Left lung (tissue), 10 donors: Measurements from ENCODE around the gene SIPA1L3. TPM values are rescaled to one million over a fixed set of nuclear protein-coding genes. Genes with fewer than 3 reads are reported as not detected.

Experiments
- ATAC-seq: fragments of 200-7000 bp; cut with Tn5 transposase; one replicate; pipeline ENCODE4 v1.9.1; 2020; ENCODE audit warnings: moderate library complexity
- DNase-seq, 4 donors: peaks; one replicate each; pipeline ENCODE4 v3.0.0-alpha.2; 2013 to 2020
- H3K27ac ChIP-seq, 2 donors: fragments of 200-600 bp; sonication (generic) in 1 of 2; one replicate each; pipeline versions ENCODE4 v1.5.0 to v1.8.0; 2020 to 2021
- H3K27me3 ChIP-seq, 2 donors: fragments of 200-600 bp; sonication (generic) in 1 of 2; one replicate each; pipeline versions ENCODE4 v1.5.0 to v1.8.0; 2020 to 2021
- H3K36me3 ChIP-seq, 2 donors: fragments of 200-600 bp; sonication (generic) in 1 of 2; one replicate each; pipeline versions ENCODE4 v1.5.0 to v1.8.0; 2020 to 2021
- H3K4me1 ChIP-seq, 2 donors: fragments of 200-600 bp; one replicate each; pipeline ENCODE4 v1.8.0; 2021
- H3K4me3 ChIP-seq, 2 donors: fragments of 200-600 bp; sonication (generic) in 1 of 2; one replicate each; pipeline versions ENCODE4 v1.5.0 to v1.8.0; 2020 to 2021; ENCODE audit warnings: mild to moderate bottlenecking in 1 of 2
- H3K9me3 ChIP-seq, 2 donors: fragments of 200-600 bp; sonication (generic) in 1 of 2; one replicate each; pipeline versions ENCODE4 v1.5.0 to v1.8.0; 2020 to 2021
- CTCF ChIP-seq, 2 donors: fragments of 200-600 bp; sonication (generic) in 1 of 2; IDR thresholded peaks; one replicate each; pipeline versions ENCODE4 v1.5.0 to v1.8.0; 2021; ENCODE audit warnings: antibody characterized with exemption in 2 of 2
- intact Hi-C, 2 donors: fragments of 100-400 bp; cut with DNase I; formaldehyde crosslinking; loops; one replicate each; pipeline versions ENCODE4 v1.11.2 to v1.14.2; 2022
- polyA plus RNA-seq, 6 donors: library from polyadenylated mRNA; unstranded; fragments of 120-200 nt; gene quantifications; one replicate each; pipeline ENCODE4 v1.2.1, GENCODE V29; 2013; ENCODE audit not compliant: insufficient read length in 6 of 6
- total RNA-seq, 2 donors: library from RNA; stranded (reverse); fragmentation: NEBNext Ultra II Directional; extraction: Animal tissue kit (Norgen Biotek cat#: 25700); gene quantifications; one replicate each; pipeline ENCODE4 v1.2.1, GENCODE V29; 2021
- donor health status: DM: no; HTN: yes; CAD: no.
- donor health status: DM: no; HTN: no; CAD: no.

The SIPA1L3 gene
- total and polyA plus RNA-seq, 8 donors: 22.7 to 59.0 (median 27.4) TPM

DNA sequence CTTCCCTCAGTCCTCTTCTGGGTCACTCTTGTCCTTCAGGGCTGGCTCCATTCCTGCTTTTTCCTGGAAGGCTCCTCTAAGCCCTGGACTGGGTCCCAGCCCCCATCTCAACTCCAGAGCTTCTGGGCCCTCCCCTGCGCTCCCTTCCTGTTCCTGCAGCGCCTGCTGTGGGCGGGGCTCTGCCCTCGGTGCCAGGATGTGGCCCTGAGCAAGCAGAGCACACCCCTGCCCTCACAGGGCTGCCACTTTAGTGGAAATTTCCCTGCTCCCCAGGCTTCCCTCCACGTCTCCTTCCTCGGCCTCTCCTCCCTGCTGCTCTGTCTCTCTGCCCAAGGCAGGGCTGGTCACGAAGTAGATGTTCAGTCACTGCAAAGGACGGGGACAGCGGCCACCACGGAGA, 288.2 kb downstream of the SIPA1L3 start:
- H3K9me3 ChIP-seq: no peaks in the 10 kb centered on the region
- intact Hi-C loops: no loop called here
- no peaks in the 10 kb centered on the region for H3K4me1 ChIP-seq
- no peak overlapping the region for H3K27ac ChIP-seq
- H3K4me3 ChIP-seq: no peak overlapping the region
- no peaks in the 10 kb centered on the region for H3K27me3 ChIP-seq
- DNase-seq (peak in 1 of 4 donors; percentile 43), ATAC-seq (no peak)
- peaks cover 0 to 46% of the 10 kb centered on the region in 2 donors for H3K36me3 ChIP-seq
- TF ChIP-seq CTCF (IDR thresholded peaks at IDR 0.05): no peak

DNA sequence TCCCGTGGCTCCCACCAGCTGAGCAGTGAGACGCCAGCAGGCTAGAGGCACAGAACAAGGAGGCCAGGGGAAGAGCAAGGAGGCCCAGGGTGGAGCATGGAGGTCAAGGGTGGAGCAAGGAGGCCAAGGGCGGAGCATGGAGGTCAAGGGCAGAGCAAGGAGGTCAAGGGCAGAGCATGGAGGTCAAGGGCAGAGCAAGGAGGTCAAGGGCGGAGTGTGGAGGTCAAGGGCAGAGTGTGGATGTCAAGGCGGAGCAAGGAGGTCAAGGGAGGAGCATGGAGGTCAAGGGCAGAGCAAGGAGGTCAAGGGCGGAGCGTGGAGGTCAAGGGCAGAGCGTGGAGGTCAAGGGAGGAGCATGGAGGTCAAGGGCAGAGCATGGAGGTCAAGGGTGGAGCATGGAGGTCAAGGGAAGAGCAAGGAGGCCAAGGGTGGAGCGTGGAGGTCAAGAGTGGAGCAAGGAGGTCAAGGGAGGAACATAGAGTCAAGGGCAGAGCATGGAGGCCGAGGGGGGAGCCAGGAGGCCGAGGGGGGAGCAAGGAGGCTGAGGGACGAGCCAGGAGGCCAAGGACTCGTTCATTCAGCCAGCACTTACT, 289.3 kb downstream of the SIPA1L3 start:
- no peak overlapping the region for H3K27ac ChIP-seq
- intact Hi-C loops: no loop called here
- TF ChIP-seq CTCF (IDR thresholded peaks at IDR 0.05): no peak
- H3K4me3 ChIP-seq: no peak overlapping the region
- no peaks in the 10 kb centered on the region for H3K27me3 ChIP-seq
- ATAC-seq: no peak
- no peaks in the 10 kb centered on the region for H3K9me3 ChIP-seq
- no peaks in the 10 kb centered on the region for H3K4me1 ChIP-seq
- DNase-seq: no peak
- peaks cover 0 to 55% of the 10 kb centered on the region in 2 donors for H3K36me3 ChIP-seq

GRCh38 chr19:38196948-38197656, 290.1 kb downstream of the SIPA1L3 start:
- no peaks in the 10 kb centered on the region for H3K4me1 ChIP-seq
- no peak overlapping the region for H3K27ac ChIP-seq
- no peaks in the 10 kb centered on the region for H3K9me3 ChIP-seq
- intact Hi-C loops: no loop called here
- ATAC-seq (no peak), DNase-seq (no peak)
- H3K4me3 ChIP-seq: no peak overlapping the region
- H3K36me3 ChIP-seq: peaks cover 0 to 59% of the 10 kb centered on the region in 2 donors
- TF ChIP-seq CTCF (IDR thresholded peaks at IDR 0.05): no peak
- no peaks in the 10 kb centered on the region for H3K27me3 ChIP-seq

GRCh38 chr19:38197937-38198704, 291.1 kb downstream of the SIPA1L3 start:
- Histone ChIP-seq H3K36me3 (peaks cover 0 to 62% of the 10 kb centered on the region in 2 donors), H3K27me3 (no peaks in the 10 kb centered on the region), H3K9me3 (no peaks in the 10 kb centered on the region), H3K27ac (no peak overlapping the region), H3K4me3 (no peak overlapping the region), H3K4me1 (no peaks in the 10 kb centered on the region)
- TF ChIP-seq CTCF (IDR thresholded peaks at IDR 0.05): no peak
- ATAC-seq: no peak
- intact Hi-C loops: no loop called here
- DNase-seq: peak in 1 of 4 donors; percentile 62

- Histone ChIP-seq H3K4me3 (no peak overlapping the region), H3K9me3 (no peaks in the 10 kb centered on the region), H3K27me3 (no peaks in the 10 kb centered on the region), H3K4me1 (no peaks in the 10 kb centered on the region), H3K36me3 (peaks cover 0 to 66% of the 10 kb centered on the region in 2 donors), H3K27ac (no peak overlapping the region)
- DNase-seq (peak in 1 of 4 donors; percentile 35), ATAC-seq (no peak)
- TF ChIP-seq CTCF (IDR thresholded peaks at IDR 0.05): no peak
- intact Hi-C loops: no loop called here
These were observed 292.3 kb downstream of the SIPA1L3 start for GRCh38 chr19:38199340-38199739.
